SK-MEL-5 (cell line): ENCODE measurements around the gene PPP2R2C. TPM values are rescaled to one million over a fixed set of nuclear protein-coding genes. Genes with fewer than 3 reads are reported as not detected.

Experiments used
- DNase-seq: peaks from one replicate; pipeline ENCODE4 v3.0.0-alpha.2; 2016; ENCODE audit warnings: low read depth, low spot score
- in situ Hi-C: cut with HindIII; loops from 2 replicates; pipeline ENCODE4 v1.10.0; 2016; ENCODE audit warnings: low sequenced_read_pairs, high pct_unique_total_duplicates, low pct_unique_long_range_greater_than_20kb
- total RNA-seq: library from RNA; depleted of rRNA; stranded (reverse); fragments of >200 nt; shearing (Covaris generic); gene quantifications from 2 replicates; pipeline ENCODE4 v1.2.3, GENCODE V29; 2014

The PPP2R2C gene
- total RNA-seq, 1 experiment from 2014 or later, result 0.55 TPM

- in situ Hi-C loops, result no loop called here
Observed at GRCh38 chr4:6401797-6402196, 70.6 kb downstream of the PPP2R2C start.

GRCh38 chr4:6396696-6397236, 75.6 kb downstream of the PPP2R2C start:
- no peak for DNase-seq
- in situ Hi-C loops, result loop anchor here (25.0 kb wide), 1 partner anchor 134 kb away; the partner anchor contains the start of gene WFS1

More at GRCh38 chr4:6401797-6402196, 70.6 kb downstream of the PPP2R2C start:
- DNase-seq, result no peak

- no peak for DNase-seq
- in situ Hi-C loops, result loop anchor here (25.0 kb wide), 1 partner anchor 133 kb away; the partner anchor contains the start of gene WFS1
Observed at GRCh38 chr4:6395466-6396228, 76.8 kb downstream of the PPP2R2C start.

- in situ Hi-C loops, result loop anchor here (25.0 kb wide), 1 partner anchor 132 kb away; the partner anchor contains the start of gene WFS1
- DNase-seq, result no peak
Observed at GRCh38 chr4:6394671-6395081, 77.7 kb downstream of the PPP2R2C start.

GRCh38 chr4:6393544-6394475, 78.6 kb downstream of the PPP2R2C start:
- DNase-seq, result no peak
- in situ Hi-C loops, result loop anchor here (25.0 kb wide), 1 partner anchor 132 kb away; the partner anchor contains the start of gene WFS1

- no peak for DNase-seq
- in situ Hi-C loops, result loop anchor here (25.0 kb wide), 1 partner anchor 131 kb away; the partner anchor contains the start of gene WFS1
Observed at GRCh38 chr4:6393066-6393465, 79.3 kb downstream of the PPP2R2C start.

- in situ Hi-C loops, result loop anchor here (25.0 kb wide), 1 partner anchor 130 kb away; the partner anchor contains the start of gene WFS1
- DNase-seq, result no peak
Observed at GRCh38 chr4:6392407-6392806, 80.0 kb downstream of the PPP2R2C start.

- in situ Hi-C loops, result loop anchor here (25.0 kb wide), 1 partner anchor 130 kb away; the partner anchor contains the start of gene WFS1
- DNase-seq, result no peak
Observed at GRCh38 chr4:6391852-6392188, 80.6 kb downstream of the PPP2R2C start.

GRCh38 chr4:6391186-6391851, 81.1 kb downstream of the PPP2R2C start:
- DNase-seq, result no peak
- in situ Hi-C loops, result loop anchor here (25.0 kb wide), 1 partner anchor 129 kb away; the partner anchor contains the start of gene WFS1

- DNase-seq, result no peak
- in situ Hi-C loops, result loop anchor here (25.0 kb wide), 1 partner anchor 128 kb away; the partner anchor contains the start of gene WFS1
Observed at GRCh38 chr4:6390356-6390755, 82.1 kb downstream of the PPP2R2C start.

GRCh38 chr4:6389142-6389825, 83.1 kb downstream of the PPP2R2C start:
- in situ Hi-C loops, result loop anchor here (25.0 kb wide), 1 partner anchor 127 kb away; the partner anchor contains the start of gene WFS1
- DNase-seq, result no peak

GRCh38 chr4:6388713-6389112, 83.7 kb downstream of the PPP2R2C start:
- in situ Hi-C loops, result loop anchor here (25.0 kb wide), 1 partner anchor 126 kb away; the partner anchor contains the start of gene WFS1

GRCh38 chr4:6387946-6388345, 84.5 kb downstream of the PPP2R2C start:
- no peak for DNase-seq
- in situ Hi-C loops, result loop anchor here (25.0 kb wide), 1 partner anchor 126 kb away; the partner anchor contains the start of gene WFS1

More at GRCh38 chr4:6388713-6389112, 83.7 kb downstream of the PPP2R2C start:
- no peak for DNase-seq

GRCh38 chr4:6386091-6386490, 86.3 kb downstream of the PPP2R2C start:
- no peak for DNase-seq
- in situ Hi-C loops, result loop anchor here (25.0 kb wide), 1 partner anchor 124 kb away; the partner anchor contains the start of gene WFS1

GRCh38 chr4:6385288-6385687, 87.1 kb downstream of the PPP2R2C start:
- no peak for DNase-seq
- in situ Hi-C loops, result loop anchor here (25.0 kb wide), 1 partner anchor 123 kb away; the partner anchor contains the start of gene WFS1

GRCh38 chr4:6384541-6384940, 87.9 kb downstream of the PPP2R2C start:
- in situ Hi-C loops, result loop anchor here (25.0 kb wide), 1 partner anchor 122 kb away; the partner anchor contains the start of gene WFS1
- no peak for DNase-seq
